ENCODE data around the gene NKX2-1.
"Not testable (repeated sequence)": the region's sequence is repeated elsewhere in the genome, so short reads cannot be mapped to it uniquely, and the experiment has no call there.

Gene NKX2-1

GRCh38 chr14:36519431-36520321 is at the start of gene NKX2-1:
NKX2-1 (minus strand) TSS chr14:36520232; CDS start chr14:36520129, 103 bp downstream.
- DNase-seq (ENCODE audit: low read depth), result no peak

GRCh38 chr14:36556811-36557433 is 36.9 kb upstream of the NKX2-1 start:
- DNase-seq (ENCODE audit: low read depth), result no peak

DNA sequence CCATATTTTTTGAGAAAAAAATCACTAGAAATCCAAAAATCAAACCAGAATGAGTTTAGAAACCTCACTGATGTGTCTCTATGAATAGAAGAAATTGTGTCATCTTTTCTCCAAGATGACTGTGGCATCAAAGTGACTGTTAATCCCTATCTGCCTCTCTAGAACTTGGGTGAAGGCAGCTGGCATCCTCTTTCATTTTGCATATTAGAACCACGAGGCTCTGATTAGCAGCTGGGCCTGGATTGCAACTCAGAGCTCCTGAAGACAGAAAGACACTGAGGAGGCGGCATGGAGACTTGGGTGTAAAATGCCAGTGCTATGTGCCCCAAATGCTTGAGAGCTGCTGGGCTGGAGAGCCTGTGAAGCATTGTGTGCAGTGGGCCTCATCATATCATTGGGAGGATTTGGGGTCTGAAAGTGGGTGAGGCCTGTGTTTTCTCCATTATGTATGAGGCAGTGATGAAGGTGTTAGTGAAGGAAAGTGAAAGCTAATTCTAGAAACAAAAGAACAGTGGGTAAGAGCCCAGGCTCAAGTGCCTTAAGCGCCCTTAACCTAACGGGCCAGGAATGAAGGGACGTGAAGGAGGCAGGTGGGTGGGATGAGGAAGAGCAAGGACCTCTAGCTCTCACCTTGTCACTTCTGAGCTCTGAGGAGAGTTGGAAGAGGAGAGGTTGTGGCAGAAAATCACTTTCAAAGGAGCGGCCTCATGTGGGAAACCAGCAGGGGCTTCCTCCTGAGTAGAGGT is 36.1 kb upstream of the NKX2-1 start:
- no peak for DNase-seq (ENCODE audit: low read depth)

DNA sequence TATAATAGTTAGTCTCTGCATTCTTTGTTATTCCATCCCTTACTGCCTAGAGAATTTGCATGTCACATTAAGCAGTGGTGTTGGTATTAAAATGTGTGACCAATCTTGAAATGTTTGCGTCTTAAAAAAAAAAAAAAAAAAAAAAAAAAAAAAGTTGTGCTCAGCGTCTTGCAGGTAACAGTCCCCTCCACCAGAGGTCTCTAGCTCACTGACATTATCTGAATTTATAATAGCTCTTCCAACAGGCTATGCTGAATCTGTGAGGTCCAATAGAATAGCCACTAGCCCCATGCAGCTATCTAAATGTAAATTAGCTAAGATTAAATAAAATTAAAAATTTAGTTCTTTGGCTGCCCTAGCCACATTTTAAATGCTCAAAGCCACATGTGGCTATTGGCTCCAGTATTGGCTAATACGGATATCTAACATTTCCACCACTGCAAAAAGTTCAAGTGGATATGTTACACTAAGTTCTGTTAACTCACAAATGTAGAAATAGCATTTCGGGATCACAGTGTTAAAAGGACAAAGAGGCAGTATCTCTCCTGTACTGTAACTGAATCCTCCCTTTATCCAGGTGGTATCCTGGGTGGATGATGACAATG is 33.7 kb upstream of the NKX2-1 start:
- no peak for DNase-seq (ENCODE audit: low read depth)

DNA sequence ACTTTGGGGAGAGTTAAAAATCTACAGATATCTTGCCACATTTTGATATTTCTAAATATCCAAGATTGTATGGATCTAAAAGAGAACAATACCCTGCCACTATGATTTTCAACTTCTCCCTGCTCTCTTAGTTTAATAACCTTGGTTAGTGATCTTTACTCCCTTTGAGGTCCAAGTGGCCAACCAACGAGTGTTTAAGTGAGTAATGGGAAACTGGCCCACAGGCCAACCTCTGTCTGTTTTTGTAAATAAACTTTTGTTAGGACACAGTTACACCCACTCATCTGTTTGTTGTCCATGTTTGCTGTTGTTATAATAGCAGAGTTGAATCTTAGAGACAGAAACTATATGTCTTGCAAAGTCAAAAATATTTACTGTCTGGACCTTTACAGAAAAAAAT is 30.9 kb upstream of the NKX2-1 start:
- no peak for DNase-seq (ENCODE audit: low read depth)

DNA sequence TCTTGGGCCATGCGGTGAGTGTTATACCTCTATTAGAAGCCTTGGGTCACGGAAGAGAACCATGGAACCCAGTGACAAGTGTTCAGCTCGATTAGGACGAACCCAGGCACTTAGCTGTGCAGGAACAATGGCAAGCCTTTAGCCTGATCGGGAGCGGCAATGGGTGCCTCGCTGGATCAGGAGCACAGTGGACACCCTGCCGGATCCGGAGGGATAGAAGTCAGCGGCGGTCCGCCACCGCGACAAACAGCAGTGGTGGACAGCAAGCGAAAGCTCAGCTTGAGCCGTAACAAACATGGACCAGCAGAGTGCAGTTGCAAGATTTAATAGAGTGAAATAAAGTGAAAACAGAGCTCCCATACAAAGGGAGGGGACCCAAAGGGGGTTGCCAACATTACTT is 24.2 kb upstream of the NKX2-1 start:
- DNase-seq (ENCODE audit: low read depth), result not testable (repeated sequence)

DNA sequence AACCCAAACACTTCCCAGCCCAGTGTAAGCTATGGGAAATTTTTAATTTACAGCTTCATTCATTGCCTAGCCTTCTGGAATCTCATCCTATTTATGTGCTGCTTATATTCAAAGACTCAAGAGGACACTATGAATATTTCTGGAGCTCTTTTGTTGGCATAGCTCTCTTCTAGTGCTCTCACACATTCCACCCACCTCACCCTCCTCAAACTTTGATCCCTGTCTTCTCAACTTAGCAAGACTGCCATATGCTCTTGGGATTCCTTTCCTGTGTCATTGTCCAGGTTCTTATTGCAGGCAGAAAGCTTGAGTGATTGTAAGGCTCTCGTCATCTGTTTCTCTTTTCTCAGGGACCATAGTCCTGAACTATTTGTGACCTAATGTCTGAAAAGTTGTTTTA is 18.0 kb upstream of the NKX2-1 start:
- DNase-seq (ENCODE audit: low read depth), result no peak

GRCh38 chr14:36529062-36529461 is 9.0 kb upstream of the NKX2-1 start:
- no peak for DNase-seq (ENCODE audit: low read depth)

DNA sequence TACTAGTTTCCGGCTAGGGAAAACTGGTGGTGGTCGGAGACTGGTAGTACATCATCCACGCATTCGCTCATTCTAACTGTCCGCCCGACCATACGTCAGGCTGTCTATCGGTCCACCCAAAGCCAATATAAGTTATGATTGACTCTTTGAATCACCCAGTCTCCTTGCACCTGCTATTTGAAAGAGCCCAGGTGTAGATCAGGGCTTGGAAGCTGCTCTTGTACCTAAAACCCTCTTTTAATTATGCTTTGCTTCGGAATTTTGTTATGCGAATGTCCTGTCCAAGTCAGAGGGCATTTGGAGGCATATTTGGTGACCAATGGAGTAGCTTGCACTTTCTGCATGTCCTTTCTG is 5.7 kb upstream of the NKX2-1 start:
- DNase-seq (ENCODE audit: low read depth), result no peak

DNA sequence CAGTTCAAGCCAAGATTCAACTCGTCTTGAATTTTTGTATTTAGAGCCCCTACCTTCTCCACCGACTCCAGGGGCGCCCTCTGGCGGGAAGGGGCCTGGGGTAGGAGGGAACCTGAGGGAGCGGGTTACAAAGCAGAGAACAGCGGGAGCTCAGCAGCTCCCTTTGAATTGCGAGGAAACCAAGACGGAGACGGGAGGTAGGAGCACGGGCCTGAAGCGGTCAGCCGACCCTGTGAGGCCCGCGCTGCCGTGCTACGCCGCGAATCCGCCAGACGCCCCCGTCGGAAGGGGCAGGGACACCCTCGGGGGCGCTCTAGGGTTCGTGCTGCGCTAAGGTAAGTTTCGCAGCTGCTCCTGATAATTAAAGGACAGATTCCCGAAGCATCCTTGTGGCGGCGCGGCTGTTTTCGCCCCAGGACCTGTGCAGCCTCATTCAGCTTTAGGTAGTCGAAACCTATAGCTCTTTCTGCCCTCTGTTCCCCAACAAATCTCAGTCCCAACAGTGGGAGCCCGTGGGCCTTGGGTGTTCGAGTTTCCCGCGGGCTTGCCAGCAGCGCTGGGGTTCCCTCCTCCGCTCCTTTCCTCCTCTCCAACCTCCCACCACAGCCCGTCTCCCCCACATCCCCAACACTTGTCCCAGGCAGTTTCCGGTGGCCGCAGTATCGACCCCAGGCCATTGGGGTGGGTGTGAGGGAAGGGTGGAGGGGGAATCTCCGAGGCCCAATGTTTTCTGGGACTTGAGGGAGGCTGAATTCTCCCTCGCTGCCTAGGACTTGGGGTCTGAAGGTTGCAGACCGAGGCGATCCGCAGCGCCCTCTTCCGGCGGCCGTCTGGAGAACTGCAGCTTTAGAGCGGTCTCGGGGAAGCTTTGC is 5.1 kb upstream of the NKX2-1 start:
- DNase-seq (ENCODE audit: low read depth), result no peak

DNA sequence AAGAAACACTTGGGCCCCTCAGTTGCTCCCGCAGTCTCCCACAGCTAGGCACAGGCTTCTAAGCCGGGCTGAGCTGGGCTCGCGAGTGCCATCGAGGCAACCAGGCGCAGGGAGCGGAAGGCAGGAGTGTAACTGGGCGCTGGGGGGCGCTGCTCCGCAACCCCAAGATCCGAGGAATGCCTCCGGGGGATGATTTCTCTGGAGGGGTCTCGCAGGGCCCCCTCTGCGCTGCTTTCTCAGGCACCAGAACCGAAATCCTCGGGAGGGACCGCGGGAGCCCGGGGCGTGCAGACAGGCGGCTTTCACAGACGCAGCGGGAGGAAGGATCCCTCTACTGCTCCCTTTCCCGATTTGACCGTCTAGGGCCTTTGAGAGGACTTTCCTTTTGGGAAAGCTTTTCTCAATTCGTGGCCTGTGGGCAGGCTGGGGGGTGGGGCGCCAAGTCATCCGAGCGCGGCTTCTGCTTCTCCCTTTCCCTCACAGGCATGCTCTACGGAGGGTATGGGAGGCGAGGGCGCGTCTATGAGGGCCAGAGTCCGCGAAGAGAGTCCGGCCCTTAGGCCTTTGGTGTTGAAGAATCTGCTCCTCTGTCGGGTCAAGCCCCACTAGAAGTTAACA is 4.3 kb upstream of the NKX2-1 start:
- no peak for DNase-seq (ENCODE audit: low read depth)

- DNase-seq (ENCODE audit: low read depth), result no peak
Observed at GRCh38 chr14:36522972-36523715, 3.1 kb upstream of the NKX2-1 start.

DNA sequence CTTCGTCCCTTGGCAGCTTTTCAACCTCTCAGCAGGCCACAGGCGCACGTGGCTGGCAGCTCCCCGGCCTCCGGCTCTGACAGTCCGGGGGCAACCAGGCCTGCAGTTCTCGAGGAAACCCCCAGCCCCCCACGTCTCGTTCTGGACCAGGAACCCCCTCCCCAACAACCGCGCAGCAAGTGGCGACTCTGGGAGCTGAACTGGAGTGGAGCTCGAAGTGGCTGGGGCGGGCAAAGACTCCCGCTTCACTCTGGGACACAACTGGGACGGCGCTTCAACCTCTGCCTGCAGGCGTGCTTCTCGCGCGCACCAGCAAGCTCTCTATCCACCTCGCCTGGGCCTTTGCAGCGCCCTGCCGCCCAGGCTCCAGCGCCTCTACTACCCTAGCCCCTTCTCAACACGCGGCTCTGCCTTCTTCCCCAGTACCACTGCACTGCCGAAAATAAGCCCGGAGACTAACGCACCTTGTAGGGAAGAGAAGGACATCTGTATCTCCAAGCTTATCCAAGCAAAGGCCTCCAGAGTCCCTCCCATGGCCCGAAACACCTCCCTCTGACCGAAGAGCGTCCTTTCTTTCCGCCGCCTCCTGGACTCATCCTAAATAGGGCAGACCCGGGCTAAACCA is 2.4 kb upstream of the NKX2-1 start:
- no peak for DNase-seq (ENCODE audit: low read depth)

DNA sequence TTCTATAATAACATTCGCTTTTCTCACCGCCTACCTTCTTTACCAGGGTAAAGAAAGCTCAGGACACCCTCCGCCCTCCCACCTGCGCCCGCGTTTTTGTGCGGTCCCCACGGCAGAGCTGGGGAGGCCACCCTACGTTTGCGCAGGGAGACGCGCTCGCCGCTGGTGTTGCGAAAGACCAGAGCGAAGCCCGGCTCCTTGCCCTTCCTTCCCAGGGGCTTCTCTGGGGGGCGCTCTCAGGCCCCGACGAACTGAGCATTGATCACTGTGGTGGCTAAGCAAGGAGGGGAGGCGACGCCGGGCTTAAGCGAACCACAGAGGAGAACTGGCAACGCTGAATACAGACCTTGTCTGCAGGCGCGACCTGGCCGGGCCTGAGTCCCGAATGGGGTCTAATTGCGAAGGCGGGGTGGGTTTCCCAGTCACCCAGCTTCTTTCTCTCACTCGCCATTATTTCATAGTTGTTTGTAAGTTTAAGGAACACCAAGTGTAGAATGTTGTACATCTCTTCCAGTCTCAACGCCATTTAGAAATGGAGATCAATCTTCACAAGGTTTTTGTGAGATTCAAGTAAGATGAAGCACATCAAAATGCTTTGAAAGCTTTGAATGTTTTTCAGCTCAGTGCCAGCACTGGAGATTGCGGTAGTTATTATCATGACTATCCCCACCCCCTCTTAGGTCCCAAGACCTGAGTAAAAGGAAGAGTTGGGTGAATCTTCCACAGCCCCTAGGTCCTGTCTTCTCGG is 1.7 kb upstream of the NKX2-1 start:
- DNase-seq (ENCODE audit: low read depth), result no peak

GRCh38 chr14:36520601-36521525 is 831 bp upstream of the NKX2-1 start:
- DNase-seq (ENCODE audit: low read depth), result no peak

GRCh38 chr14:36518586-36519430 is 1.2 kb downstream of the NKX2-1 start:
- no peak for DNase-seq (ENCODE audit: low read depth)

DNA sequence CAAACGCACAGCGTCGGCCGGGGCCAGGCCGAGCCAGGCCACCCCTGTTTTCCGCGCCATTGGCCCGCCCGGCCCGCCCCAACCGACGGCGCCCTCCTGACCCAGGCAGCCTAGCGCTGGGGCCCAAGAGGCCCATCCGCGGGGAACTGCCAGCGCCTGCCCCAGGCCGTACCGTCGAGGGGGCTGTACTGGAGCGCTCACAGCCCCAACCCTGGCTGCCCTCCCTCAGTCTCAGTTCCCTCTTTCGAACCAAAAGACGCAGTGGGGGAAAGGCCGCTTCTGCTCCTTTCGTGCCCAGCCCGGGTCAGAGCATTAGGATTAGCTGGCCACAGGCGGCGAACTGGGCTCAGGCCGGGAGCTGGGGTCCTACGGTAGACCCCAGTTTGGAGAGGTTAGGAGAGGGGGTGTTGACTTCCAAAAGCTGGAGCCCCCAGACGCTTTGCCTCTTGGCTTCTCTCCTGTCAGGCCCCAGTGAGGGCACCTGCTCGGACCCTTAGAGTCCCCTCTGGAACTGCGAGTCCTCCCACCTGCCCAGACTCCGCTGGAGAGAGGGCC is 1.9 kb downstream of the NKX2-1 start:
- no peak for DNase-seq (ENCODE audit: low read depth)
